OCI-LY7 (cell line): ENCODE results near the gene PPP1R14B. TPM values are rescaled to one million over a fixed set of nuclear protein-coding genes. Genes with fewer than 3 reads are reported as not detected.

Experiments
- BruUV-seq: library from RNA; stranded (reverse); fragments of 400-500 nt; replicated peaks from 2 replicates; lab custom pipeline; 2021; lab: Mats Ljungman, UMichigan
- CTCF ChIA-PET: fragments of 300-600 bp; sonication (Branson Sonifier 250); formaldehyde crosslinking; loops from one replicate; lab custom pipeline; 2022; ENCODE audit warnings: antibody characterized with exemption; ENCODE audit not compliant: unreplicated experiment; lab: Charles Lee
- POLR2A ChIA-PET: fragments of 300-600 bp; sonication (Branson Sonifier 250); formaldehyde crosslinking; loops from one replicate; lab custom pipeline; 2022; ENCODE audit warnings: antibody characterized with exemption; lab: Charles Lee
- DNase-seq: peaks from one replicate; pipeline ENCODE4 v3.0.0-alpha.2; 2015; ENCODE audit warnings: low spot score
- H2AFZ ChIP-seq: fragments of 200-600 bp; sonication (generic), shearing (Covaris generic); 2 replicates; pipeline ENCODE4 v1.6.1; 2014; ENCODE audit warnings: mild to moderate bottlenecking, antibody characterized with exemption, low read length, moderate library complexity
- H3K27ac ChIP-seq: fragments of 200-600 bp; sonication (generic); 2 replicates; pipeline ENCODE4 v1.5.1; 2014; ENCODE audit warnings: mixed run types, low read depth, mild to moderate bottlenecking, moderate library complexity, low read length, inconsistent platforms; ENCODE audit not compliant: poor library complexity, severe bottlenecking
- H3K36me3 ChIP-seq: fragments of 200-600 bp; sonication (generic); 2 replicates; pipeline ENCODE4 v1.6.1; 2014; ENCODE audit warnings: mild to moderate bottlenecking, antibody characterized with exemption, low read length, moderate library complexity, mixed read lengths; ENCODE audit not compliant: insufficient read depth
- H3K4me1 ChIP-seq: fragments of 200-600 bp; sonication (generic); 2 replicates; pipeline ENCODE4 v1.5.1; 2014; ENCODE audit warnings: mild to moderate bottlenecking, low read length; ENCODE audit not compliant: insufficient read depth, poor library complexity, severe bottlenecking
- H3K4me2 ChIP-seq: fragments of 200-600 bp; sonication (generic); 2 replicates; pipeline ENCODE4 v1.6.1; 2014; ENCODE audit warnings: mild to moderate bottlenecking, low read length
- H3K4me3 ChIP-seq: fragments of 200-600 bp; sonication (generic); 2 replicates; pipeline ENCODE4 v1.5.1; 2014; ENCODE audit warnings: mild to moderate bottlenecking, low read depth, low read length; ENCODE audit not compliant: poor library complexity, severe bottlenecking
- H3K79me2 ChIP-seq: fragments of 200-600 bp; sonication (generic); 2 replicates; pipeline ENCODE4 v1.6.1; 2016; ENCODE audit warnings: low read depth, mild to moderate bottlenecking, low read length, moderate library complexity, mixed read lengths; ENCODE audit not compliant: insufficient read depth
- H3K9me2 ChIP-seq: fragments of 200-600 bp; sonication (generic); 2 replicates; pipeline ENCODE4 v1.6.1; 2016; ENCODE audit warnings: mild to moderate bottlenecking, low read length, mixed read lengths; ENCODE audit not compliant: insufficient read depth
- H3K9me3 ChIP-seq: fragments of 200-600 bp; sonication (generic); 2 replicates; pipeline ENCODE4 v1.6.1; 2014; ENCODE audit warnings: mild to moderate bottlenecking, mixed run types, low read length, mixed read lengths
- H4K20me1 ChIP-seq: fragments of 200-600 bp; sonication (generic); 2 replicates; pipeline ENCODE4 v1.6.1; 2014; ENCODE audit warnings: mild to moderate bottlenecking, antibody characterized with exemption, low read length, moderate library complexity, mixed read lengths; ENCODE audit not compliant: insufficient read depth
- EZH2phosphoT487 ChIP-seq: fragments of 200-600 bp; sonication (generic); IDR thresholded peaks from 2 replicates; pipeline ENCODE4 v1.6.1; 2018; ENCODE audit warnings: low read depth, borderline replicate concordance, mild to moderate bottlenecking, mixed run types, antibody characterized with exemption, low read length, moderate library complexity, mixed read lengths
- intact Hi-C: fragments of 100-400 bp; cut with micrococcal nuclease; formaldehyde crosslinking; loops from one replicate; pipeline ENCODE4 v1.10.0; 2022; ENCODE audit not compliant: unreplicated experiment
- total RNA-seq, 2 experiments: library from RNA; depleted of rRNA in 1 of 2; stranded (reverse); fragments of >200 nt in 1 of 2; shearing (Covaris generic) in 1 of 2; gene quantifications; 2 replicates each; pipeline ENCODE4 v1.2.3, GENCODE V29; 2014 to 2022
- TF ChIP-seq, protein P1 (sequence below): fragments of 200-600 bp; sonication (generic); conservative IDR thresholded peaks from 2 replicates; pipeline ENCODE4 v1.5.1; 2014; ENCODE audit warnings: mild to moderate bottlenecking, antibody characterized with exemption, low read length, moderate library complexity, mixed read lengths

The PPP1R14B gene
- total RNA-seq, 2 experiments from 2014 or later: 198 to 223 TPM

DNA sequence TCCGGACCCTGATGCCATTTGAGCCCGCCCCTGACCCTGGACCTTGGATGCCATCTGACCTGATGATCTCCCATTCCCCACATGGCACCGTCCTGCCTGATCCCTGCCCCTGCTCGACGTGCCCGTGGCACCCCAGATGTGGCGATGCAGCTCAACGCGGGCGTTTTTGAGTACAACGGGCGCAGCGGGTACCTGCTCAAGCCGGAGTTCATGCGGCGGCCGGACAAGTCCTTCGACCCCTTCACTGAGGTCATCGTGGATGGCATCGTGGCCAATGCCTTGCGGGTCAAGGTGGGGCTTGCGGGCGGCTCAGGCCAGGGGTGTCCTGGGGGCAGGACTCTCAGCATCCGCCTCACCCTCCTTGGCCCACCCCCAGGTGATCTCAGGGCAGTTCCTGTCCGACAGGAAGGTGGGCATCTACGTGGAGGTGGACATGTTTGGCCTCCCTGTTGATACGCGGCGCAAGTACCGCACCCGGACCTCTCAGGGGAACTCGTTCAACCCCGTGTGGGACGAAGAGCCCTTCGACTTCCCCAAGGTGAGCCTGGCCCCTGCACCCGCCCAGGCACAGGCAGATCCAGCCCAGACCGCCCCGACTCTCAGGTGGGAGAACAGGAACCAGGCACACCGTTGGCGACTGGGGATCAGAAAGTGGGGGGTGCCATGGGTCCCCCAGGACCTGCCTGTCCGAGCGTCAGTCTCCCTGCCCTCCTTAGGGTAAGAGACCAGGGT, 15.7 kb upstream of the PPP1R14B start:
- no TSS peak for BruUV-seq
- POLR2A ChIA-PET: no interaction called here

DNA sequence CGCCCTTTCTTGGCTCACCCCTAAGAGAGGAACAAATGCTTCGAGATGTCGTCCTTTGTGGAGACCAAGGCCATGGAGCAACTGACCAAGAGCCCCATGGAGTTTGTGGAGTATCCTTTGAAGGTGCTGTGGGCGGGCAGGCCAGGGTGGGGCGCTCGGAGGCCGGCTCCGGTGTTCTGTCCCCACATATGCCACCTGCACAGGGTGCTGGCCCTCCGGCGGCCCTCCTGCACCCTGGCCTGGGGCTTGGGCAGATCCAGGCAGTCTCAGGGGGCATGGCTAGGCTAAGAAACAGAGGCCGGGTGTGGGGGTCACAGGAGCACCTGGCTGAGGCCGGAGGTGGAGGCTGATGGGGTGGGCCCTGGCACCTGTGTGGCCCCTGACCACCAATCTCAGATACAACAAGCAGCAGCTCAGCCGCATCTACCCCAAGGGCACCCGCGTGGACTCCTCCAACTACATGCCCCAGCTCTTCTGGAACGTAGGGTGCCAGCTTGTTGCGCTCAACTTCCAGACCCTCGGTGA, 14.9 kb upstream of the PPP1R14B start:
- POLR2A ChIA-PET: no interaction called here
- TF ChIP-seq, protein P1, sequence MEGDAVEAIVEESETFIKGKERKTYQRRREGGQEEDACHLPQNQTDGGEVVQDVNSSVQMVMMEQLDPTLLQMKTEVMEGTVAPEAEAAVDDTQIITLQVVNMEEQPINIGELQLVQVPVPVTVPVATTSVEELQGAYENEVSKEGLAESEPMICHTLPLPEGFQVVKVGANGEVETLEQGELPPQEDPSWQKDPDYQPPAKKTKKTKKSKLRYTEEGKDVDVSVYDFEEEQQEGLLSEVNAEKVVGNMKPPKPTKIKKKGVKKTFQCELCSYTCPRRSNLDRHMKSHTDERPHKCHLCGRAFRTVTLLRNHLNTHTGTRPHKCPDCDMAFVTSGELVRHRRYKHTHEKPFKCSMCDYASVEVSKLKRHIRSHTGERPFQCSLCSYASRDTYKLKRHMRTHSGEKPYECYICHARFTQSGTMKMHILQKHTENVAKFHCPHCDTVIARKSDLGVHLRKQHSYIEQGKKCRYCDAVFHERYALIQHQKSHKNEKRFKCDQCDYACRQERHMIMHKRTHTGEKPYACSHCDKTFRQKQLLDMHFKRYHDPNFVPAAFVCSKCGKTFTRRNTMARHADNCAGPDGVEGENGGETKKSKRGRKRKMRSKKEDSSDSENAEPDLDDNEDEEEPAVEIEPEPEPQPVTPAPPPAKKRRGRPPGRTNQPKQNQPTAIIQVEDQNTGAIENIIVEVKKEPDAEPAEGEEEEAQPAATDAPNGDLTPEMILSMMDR: no peak
- TF ChIP-seq EZH2phosphoT487: no peak
- CTCF ChIA-PET: no interaction called here
- Histone ChIP-seq H2AFZ (no peak overlapping the region), H3K9me2 (no peaks in the 10 kb centered on the region), H4K20me1 (no peaks in the 10 kb centered on the region), H3K9me3 (no peaks in the 10 kb centered on the region), H3K4me2 (no peak overlapping the region), H3K36me3 (no peaks in the 10 kb centered on the region), H3K27ac (no peak overlapping the region), H3K79me2 (no peaks in the 10 kb centered on the region), H3K4me1 (peaks cover 6% of the 10 kb centered on the region), H3K4me3 (no peak overlapping the region)
- DNase-seq: no peak
- intact Hi-C loops: no loop called here
- BruUV-seq: no TSS peak

More for the DNA sequence above, 15.7 kb upstream of the PPP1R14B start:
- no peaks in the 10 kb centered on the region for H3K36me3 ChIP-seq
- no peaks in the 10 kb centered on the region for H3K9me2 ChIP-seq
- H3K79me2 ChIP-seq: no peaks in the 10 kb centered on the region
- H3K4me2 ChIP-seq: no peak overlapping the region
- CTCF ChIA-PET: no interaction called here
- peaks cover 6% of the 10 kb centered on the region for H3K4me1 ChIP-seq
- no peak overlapping the region for H2AFZ ChIP-seq
- no peak overlapping the region for H3K4me3 ChIP-seq
- no peaks in the 10 kb centered on the region for H3K9me3 ChIP-seq
- TF ChIP-seq, protein P1: no peak
- TF ChIP-seq EZH2phosphoT487: no peak
- DNase-seq: no peak
- intact Hi-C loops: no loop called here
- H4K20me1 ChIP-seq: no peaks in the 10 kb centered on the region
- no peak overlapping the region for H3K27ac ChIP-seq

DNA sequence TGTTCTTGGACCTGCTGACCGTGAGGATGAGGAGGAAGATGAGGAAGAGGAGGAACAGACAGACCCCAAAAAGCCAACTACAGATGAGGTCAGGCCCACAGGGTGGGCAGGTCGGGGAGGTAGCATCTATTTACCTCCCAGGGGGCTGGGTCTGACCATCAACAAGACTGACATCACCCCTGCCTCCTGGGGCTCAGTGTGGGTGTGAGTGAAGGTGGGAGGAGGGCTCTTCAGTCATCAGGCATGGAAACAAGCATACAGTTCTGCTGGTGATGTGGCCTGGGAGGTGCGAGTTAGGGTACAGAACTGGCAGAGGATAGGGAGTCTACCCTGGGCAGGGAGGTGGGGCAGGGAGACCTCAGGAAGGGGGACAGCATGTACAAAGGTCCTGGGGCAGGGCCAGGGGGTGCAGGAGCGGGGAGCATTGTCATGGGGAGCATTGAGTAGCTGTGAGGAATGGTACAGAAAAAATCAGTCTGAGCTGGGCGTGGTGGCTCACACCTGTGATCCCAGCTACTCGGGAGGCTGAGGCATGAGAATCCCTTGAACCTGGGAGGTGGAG, 13.5 kb upstream of the PPP1R14B start:
- H3K79me2 ChIP-seq: no peaks in the 10 kb centered on the region
- BruUV-seq: no TSS peak
- no peaks in the 10 kb centered on the region for H3K36me3 ChIP-seq
- no peak overlapping the region for H2AFZ ChIP-seq
- H3K4me2 ChIP-seq: no peak overlapping the region
- H3K4me1 ChIP-seq: peaks cover under 1% of the 10 kb centered on the region
- H3K27ac ChIP-seq: no peak overlapping the region
- H3K9me2 ChIP-seq: no peaks in the 10 kb centered on the region
- no peak overlapping the region for H3K4me3 ChIP-seq
- no peaks in the 10 kb centered on the region for H4K20me1 ChIP-seq
- POLR2A ChIA-PET: interaction anchor here (0.6 kb wide), 1 partner anchor 67 kb away, joined by 5 read pairs; no protein-coding TSS in a partner anchor
- intact Hi-C loops: no loop called here
- CTCF ChIA-PET: no interaction called here
- TF ChIP-seq, protein P1: no peak
- no peak for TF ChIP-seq EZH2phosphoT487
- no peak for DNase-seq
- H3K9me3 ChIP-seq: no peaks in the 10 kb centered on the region
